Esophagus squamous epithelium (tissue), 4 donors: ENCODE results near the gene LINGO3.

ENCODE experiments used
- CTCF ChIP-seq, 6 experiments: fragments of 450-650 bp in 4 of 6; fragments of 200-600 bp in 2 of 6; sonication (generic) in 2 of 6; IDR thresholded peaks; one replicate each; pipeline ENCODE4 v1.5.1; 2016 to 2019; ENCODE audit warnings: antibody characterized with exemption in 6 of 6, mild to moderate bottlenecking in 4 of 6, moderate library complexity in 4 of 6
- POLR2A ChIP-seq, 4 donors: fragments of 450-650 bp; IDR thresholded peaks; one replicate each; pipeline ENCODE4 v1.6.1; 2017; ENCODE audit warnings: antibody characterized with exemption in 4 of 4, mild to moderate bottlenecking in 4 of 4, moderate library complexity in 3 of 4

GRCh38 chr19:2274931-2275535 is 32.9 kb downstream of the LINGO3 start:
- peak; percentile 32 to 74 (median 52) for TF ChIP-seq CTCF (IDR thresholded peaks at IDR 0.05)
- no peak for TF ChIP-seq POLR2A (IDR thresholded peaks at IDR 0.05)
